ENCODE data around the gene CCDC126.

- TF ChIP-seq CTCF (conservative IDR thresholded peaks at IDR 0.05; ENCODE audit: low read depth, low read length) (no peak), POLR2A (IDR thresholded peaks at IDR 0.05; ENCODE audit: low read depth, low read length) (no peak), USF2 (IDR thresholded peaks at IDR 0.05; ENCODE audit: low read depth, low read length) (no peak), ELK1 (IDR thresholded peaks at IDR 0.05; ENCODE audit: borderline replicate concordance, low read depth, low read length) (no peak), MAZ (IDR thresholded peaks at IDR 0.05; ENCODE audit: borderline replicate concordance, low read depth, low read length) (no peak), RFX5 (IDR thresholded peaks at IDR 0.05; ENCODE audit: low read depth, low read length) (no peak), SMC3 (IDR thresholded peaks at IDR 0.05; ENCODE audit: low read depth, low read length) (no peak), NFE2L2 (IDR thresholded peaks at IDR 0.05; ENCODE audit: low read depth, low read length) (no peak), RAD21 (IDR thresholded peaks at IDR 0.05; ENCODE audit: low read length) (no peak), FOS (IDR thresholded peaks at IDR 0.05; ENCODE audit: low read depth, low read length) (no peak)
Measured at GRCh38 chr7:23622506-23622925, 25.3 kb downstream of the CCDC126 start.

All from IMR-90 (cell line).